Thyroid gland (tissue), 4 donors: ENCODE measurements around the gene RFC3. TPM values are rescaled to one million over a fixed set of nuclear protein-coding genes. Genes with fewer than 3 reads are reported as not detected.

Source experiments
- DNase-seq, 2 donors: peaks; one replicate each; pipeline ENCODE4 v3.0.0-alpha.2; 2019
- H3K27ac ChIP-seq, 3 donors: fragments of 200-600 bp; sonication (generic); 1 replicate in 2 of 3; 2 replicates in 1 of 3; pipeline ENCODE4 v1.5.1; 2016 to 2019; ENCODE audit warnings: mild to moderate bottlenecking in 1 of 3, moderate library complexity in 1 of 3
- H3K27me3 ChIP-seq: fragments of 200-600 bp; sonication (generic); one replicate; pipeline ENCODE4 v1.5.1; 2019
- H3K36me3 ChIP-seq, 2 donors: fragments of 200-600 bp; sonication (generic); one replicate each; pipeline ENCODE4 v1.5.1; 2016 to 2019
- H3K4me1 ChIP-seq, 2 donors: fragments of 200-600 bp; sonication (generic); one replicate each; pipeline ENCODE4 v1.5.1; 2017 to 2019
- H3K4me3 ChIP-seq, 3 donors: fragments of 200-600 bp; sonication (generic); replicated peaks in 1 of 3; 1 replicate in 2 of 3; 2 replicates in 1 of 3; pipeline ENCODE4 v1.5.1; 2016; ENCODE audit warnings: mild to moderate bottlenecking in 1 of 3
- H3K9me3 ChIP-seq: fragments of 200-600 bp; sonication (generic); one replicate; pipeline ENCODE4 v1.5.1; 2017
- POLR2A ChIP-seq, 2 donors: fragments of 450-650 bp; IDR thresholded peaks; one replicate each; pipeline ENCODE4 v1.6.1; 2017; ENCODE audit warnings: antibody characterized with exemption in 2 of 2, mild to moderate bottlenecking in 2 of 2, moderate library complexity in 1 of 2
- WGBS, 2 donors: methylation state at CpG; one replicate each; pipeline ENCODE4 v1.1.5; 2017; 5-methylcytosine and 5-hydroxymethylcytosine counted together
- intact Hi-C: fragments of 100-400 bp; cut with DNase I; formaldehyde crosslinking; loops from one replicate; pipeline ENCODE4 v1.15.1; 2023
- small RNA-seq: library from RNA; depleted of rRNA; stranded (forward); fragments of <200 nt; gene quantifications from one replicate; pipeline ENCODE3, GENCODE V24; 2016
- total RNA-seq, 4 donors: library from RNA; depleted of rRNA; stranded (reverse); fragments of >200 nt; gene quantifications; one replicate each; pipeline ENCODE4 v1.2.3, GENCODE V29; 2016
- TF ChIP-seq, protein P1 (sequence below), 6 experiments: fragments of 200-600 bp in 3 of 6; fragments of 450-650 bp in 3 of 6; sonication (generic) in 3 of 6; IDR thresholded peaks; one replicate each; pipeline ENCODE4 v1.5.1; 2016 to 2019; ENCODE audit warnings: antibody characterized with exemption in 6 of 6, mild to moderate bottlenecking in 2 of 6, inconsistent platforms in 1 of 6, moderate library complexity in 1 of 6

RFC3 gene
- total RNA-seq, 4 donors from 2014 or later = 7.4 to 13.3 (median 9.8) TPM

DNA sequence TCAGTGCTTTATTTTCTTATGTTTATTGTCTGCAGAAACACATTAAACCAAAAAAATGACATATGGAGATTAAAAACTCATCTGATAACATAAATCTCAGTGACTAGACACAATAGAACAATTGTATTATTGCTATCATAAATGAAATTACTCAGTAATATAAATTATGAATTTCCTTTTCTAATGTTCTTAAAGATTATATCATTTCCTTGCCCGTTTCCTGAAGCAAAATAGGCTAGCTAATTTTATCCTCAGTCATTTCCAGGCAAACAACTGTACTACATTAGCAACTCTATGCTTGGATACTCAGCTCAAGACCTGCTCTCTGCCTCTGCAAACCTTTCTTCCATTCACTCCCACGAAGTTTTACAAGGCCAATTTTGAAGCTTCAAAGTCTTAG is 61.2 kb downstream of the RFC3 start:
- H3K27me3 ChIP-seq = no peaks in the 10 kb centered on the region
- intact Hi-C loops = no loop called here

DNA sequence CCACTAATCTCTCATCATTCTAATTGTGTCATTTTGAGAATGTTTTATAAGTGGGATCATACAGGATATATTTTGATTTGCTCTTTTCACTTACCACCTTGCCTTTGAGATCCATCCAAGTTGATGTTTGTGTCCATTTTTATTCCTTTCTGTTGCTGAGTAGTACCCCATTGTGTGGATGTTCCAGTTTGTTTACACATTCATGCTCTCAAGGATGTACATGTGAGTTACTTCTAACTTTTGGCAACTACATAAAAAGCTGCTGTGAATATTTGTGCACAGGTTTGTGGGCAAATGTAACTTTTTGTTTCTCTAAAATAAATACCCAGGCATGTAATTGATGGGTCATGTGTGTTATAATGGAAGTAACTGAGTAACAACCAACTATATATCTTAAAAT is 64.9 kb downstream of the RFC3 start:
- Histone ChIP-seq H3K27me3 (no peaks in the 10 kb centered on the region), H3K27ac (no peak overlapping the region), H3K4me1 (no peaks in the 10 kb centered on the region), H3K9me3 (no peaks in the 10 kb centered on the region), H3K4me3 (no peak overlapping the region), H3K36me3 (no peaks in the 10 kb centered on the region)
- DNase-seq = no peak
- intact Hi-C loops = no loop called here
- TF ChIP-seq, protein P1, sequence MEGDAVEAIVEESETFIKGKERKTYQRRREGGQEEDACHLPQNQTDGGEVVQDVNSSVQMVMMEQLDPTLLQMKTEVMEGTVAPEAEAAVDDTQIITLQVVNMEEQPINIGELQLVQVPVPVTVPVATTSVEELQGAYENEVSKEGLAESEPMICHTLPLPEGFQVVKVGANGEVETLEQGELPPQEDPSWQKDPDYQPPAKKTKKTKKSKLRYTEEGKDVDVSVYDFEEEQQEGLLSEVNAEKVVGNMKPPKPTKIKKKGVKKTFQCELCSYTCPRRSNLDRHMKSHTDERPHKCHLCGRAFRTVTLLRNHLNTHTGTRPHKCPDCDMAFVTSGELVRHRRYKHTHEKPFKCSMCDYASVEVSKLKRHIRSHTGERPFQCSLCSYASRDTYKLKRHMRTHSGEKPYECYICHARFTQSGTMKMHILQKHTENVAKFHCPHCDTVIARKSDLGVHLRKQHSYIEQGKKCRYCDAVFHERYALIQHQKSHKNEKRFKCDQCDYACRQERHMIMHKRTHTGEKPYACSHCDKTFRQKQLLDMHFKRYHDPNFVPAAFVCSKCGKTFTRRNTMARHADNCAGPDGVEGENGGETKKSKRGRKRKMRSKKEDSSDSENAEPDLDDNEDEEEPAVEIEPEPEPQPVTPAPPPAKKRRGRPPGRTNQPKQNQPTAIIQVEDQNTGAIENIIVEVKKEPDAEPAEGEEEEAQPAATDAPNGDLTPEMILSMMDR (IDR thresholded peaks at IDR 0.05) = no peak
- TF ChIP-seq POLR2A (IDR thresholded peaks at IDR 0.05) = no peak

More for the DNA sequence above, 61.2 kb downstream of the RFC3 start:
- no peaks in the 10 kb centered on the region for H3K36me3 ChIP-seq
- no peak for DNase-seq
- H3K4me1 ChIP-seq = no peaks in the 10 kb centered on the region
- H3K27ac ChIP-seq = no peak overlapping the region
- no peak overlapping the region for H3K4me3 ChIP-seq
- WGBS, 2 donors = 63 to 74% methylated on average over 2 of the region's 2 CpGs
- H3K9me3 ChIP-seq = no peaks in the 10 kb centered on the region
- TF ChIP-seq POLR2A (IDR thresholded peaks at IDR 0.05) = no peak
- TF ChIP-seq, protein P1 (IDR thresholded peaks at IDR 0.05) = no peak

DNA sequence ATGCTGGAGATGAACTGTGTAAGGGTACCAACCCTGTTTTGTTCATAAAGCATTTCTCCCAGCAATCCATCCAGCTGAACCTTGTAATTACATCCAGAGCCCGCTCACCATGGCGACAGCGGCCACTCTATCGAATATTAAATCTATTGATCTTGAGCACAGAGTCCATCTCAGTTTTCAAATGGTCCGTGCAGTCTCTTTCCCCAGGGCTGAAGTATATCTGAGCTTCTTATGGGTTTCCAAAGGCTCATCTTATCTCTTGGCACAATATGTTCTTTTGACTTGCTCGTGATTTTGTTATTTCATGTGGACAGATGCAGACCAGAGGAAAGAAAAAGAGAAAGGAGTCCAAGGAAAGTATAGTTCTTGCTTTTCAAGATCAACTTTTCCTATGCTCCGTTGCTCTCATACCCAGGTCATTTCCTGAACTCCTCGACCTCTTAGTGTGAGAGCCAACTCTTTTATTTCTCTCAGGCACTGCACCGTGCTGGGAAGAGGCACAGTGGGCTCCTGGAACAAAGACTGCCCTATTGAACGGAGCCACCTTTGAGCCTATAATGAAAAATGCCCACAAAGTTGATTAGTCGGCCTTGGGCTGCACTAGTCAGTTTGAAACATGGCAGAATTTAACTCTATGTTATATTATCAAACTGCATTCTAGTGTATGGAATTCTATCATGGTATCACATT is 66.7 kb downstream of the RFC3 start:
- Histone ChIP-seq H3K4me3 (no peak overlapping the region), H3K4me1 (no peaks in the 10 kb centered on the region), H3K9me3 (no peaks in the 10 kb centered on the region), H3K36me3 (no peaks in the 10 kb centered on the region), H3K27ac (no peak overlapping the region), H3K27me3 (no peaks in the 10 kb centered on the region)
- intact Hi-C loops = no loop called here
- WGBS, 2 donors = 78% methylated on average over 11 of the region's 11 CpGs
- TF ChIP-seq POLR2A (IDR thresholded peaks at IDR 0.05) = no peak
- TF ChIP-seq, protein P1 (IDR thresholded peaks at IDR 0.05) = no peak
- DNase-seq = no peak

Small RNAs within 50 kb of the gene (small RNA-seq; reads per million reads assigned to genes)
- not detected for gene RNU5A-4P
